Measurements from ENCODE around the gene GPSM1.
"Not testable (repeated sequence)": the region's sequence is repeated elsewhere in the genome, so short reads cannot be mapped to it uniquely, and the experiment has no call there.

GPSM1 gene

DNA sequence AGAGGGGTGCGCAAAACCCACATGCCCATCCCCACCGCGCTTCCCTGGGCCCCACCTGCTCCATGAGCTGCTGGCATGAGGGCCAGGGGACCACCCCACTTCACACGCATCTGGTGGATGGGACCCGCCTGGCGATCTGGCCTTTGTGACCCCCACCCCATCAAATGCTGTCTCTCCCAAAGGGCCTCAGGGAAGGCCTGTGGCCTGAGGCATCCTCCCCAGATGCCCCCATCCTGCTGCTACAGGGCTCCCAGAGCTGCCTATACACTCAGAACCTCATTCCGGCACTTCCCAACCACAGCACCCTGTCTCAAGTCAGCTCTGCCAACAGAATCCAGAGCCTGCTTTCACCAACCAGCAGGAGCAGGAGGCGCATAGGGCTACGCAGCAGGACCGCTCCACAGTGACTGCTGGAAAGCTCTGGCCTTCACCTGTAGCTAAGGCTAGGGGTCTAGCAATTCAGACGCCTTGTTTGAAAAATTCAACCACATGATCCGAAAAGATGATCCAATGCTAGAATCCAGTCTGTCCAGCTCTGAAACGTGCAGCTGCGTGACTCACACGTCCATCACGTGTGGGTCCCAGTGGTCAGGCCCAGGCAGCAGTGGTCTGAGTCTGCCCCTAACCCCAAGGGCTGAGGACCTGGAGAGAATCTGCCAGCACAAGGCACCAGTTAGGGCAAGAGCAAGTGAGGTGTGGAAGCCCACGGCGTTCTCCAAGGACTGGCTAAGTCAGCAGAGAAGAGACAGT lies 74.0 kb downstream of the GPSM1 start:
- no peak for DNase-seq

DNA sequence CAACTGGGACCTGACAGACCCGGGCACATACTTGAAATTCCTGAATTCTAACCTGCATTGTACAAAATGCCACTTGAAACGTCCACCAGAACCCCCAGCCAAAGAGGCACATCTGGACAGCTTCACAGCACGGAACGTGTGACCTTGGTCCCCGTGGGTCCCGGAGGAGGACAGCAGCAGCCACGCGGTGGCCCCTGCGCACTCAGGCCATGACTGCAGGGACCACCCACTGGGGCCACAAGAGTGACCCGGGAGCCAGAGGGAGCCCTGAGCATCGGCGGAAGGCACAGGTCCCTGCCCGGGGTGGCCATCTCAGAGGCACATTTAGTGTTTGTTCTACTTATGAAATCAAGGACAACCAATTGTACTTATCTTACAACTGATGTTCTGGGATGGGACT lies 74.7 kb downstream of the GPSM1 start:
- no peak for DNase-seq

DNA sequence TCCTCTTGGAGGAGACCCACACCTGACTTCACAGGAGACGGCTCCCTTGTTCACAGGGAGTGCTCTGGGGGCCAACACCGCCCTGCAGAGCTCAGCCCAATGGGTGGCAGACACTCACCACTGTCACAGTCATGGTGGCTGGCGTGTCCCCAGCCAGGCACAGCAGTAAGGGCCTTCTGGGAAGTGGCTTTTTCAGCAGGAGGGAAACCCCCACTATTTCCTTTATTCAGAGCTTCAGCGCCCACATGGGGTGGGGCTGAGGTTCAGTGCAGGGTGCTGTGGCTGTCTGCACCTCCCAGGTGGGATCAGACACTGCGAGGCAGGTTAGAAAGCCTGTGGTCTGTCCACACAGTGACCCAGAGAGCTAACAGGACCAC lies 76.2 kb downstream of the GPSM1 start:
- no peak for DNase-seq

DNA sequence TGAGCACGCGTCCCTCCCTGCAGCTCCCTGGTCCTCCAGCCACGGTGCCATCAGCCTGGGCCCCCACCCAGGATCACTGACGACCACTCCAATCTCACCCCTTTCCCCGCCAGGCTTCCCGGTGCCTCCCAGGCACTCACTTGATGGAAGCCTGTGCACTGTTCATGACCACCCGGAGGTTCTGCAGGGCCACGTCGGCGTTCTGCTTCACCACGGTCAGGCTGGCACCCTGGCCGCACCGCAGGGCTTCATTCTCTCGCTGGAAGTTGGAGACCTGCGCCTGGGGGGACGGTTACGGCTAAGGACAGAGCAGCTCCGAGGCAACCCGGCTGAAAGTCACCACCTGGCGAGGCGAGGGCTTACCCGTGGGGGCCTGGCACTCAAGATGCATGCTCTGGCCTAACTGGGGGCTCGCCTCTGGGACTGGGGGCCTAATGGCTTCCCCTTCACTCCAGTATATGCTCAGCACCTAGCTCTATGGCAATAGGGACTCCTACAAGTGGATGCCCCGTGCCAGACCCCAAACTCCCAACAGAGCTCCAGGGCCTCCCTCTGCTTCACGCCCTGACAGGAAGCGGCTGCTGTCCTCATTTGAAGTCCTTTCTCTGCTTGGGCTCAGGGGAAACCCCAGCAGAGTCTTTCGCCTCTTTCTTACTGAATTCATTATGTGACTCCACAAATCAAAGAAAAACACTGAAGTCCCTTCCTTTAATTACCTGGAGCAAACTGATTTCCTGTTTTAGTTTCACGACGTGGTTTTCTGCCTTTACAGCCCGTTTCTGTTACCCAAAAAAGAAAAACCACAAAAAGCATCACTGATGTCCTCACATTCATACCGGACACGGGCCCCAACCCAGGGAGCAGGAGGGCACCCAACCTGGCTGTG lies 76.8 kb downstream of the GPSM1 start:
- no peak for DNase-seq

DNA sequence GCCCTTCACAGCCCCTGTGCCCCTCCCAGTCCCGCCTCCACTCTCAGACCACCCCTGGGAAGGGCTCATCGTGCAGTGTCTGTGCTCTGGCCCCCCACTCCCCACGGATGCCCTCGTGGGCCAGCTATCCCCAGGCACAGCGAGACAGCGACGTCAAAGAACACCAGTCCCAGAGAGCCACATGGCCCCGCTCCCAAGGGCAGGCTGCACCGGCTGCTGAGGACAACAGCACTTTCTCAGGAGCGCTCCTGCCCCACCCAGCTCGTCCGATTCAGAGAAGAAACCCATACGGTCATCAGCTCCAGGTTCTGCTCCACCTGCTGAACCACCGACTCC lies 77.4 kb downstream of the GPSM1 start:
- DNase-seq = no peak

DNA sequence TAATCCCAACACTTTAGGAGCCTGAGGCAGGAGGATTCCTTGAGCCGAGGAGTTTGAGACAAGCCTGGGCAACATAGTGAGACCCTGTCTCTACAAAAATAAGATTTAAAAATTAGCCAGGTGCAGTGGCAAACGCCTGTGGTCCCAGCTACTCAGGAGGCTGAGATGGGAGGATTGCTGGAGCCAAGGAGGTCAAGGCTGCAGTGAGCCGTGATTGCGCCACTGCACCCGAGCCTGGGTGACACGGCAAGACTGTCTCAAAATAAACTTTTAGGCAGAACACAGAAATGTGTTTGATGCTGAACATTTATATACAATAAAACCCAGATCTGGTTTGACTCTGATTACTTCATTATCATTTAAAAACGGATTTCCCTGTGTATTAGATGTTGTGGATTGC lies 78.1 kb downstream of the GPSM1 start:
- DNase-seq = no peak

DNA sequence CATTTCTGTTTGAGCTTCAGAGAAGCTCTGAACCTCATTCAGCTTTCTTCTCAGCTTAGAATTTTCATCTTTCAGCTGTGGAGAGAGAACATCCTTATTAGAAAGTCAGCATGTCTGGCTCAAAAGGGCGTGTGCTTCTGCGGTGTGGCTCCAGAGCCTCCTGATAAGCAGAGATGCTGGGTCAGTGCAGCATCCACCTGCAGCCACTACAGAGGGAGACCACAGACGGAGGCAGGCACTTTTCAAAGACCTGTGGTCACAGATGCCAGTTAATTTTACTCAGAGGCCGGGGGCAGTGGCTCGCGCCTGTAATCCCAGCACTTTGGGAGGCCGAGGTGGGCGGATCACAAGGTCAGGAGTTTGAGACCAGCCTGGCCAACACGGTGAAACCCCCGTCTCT lies 78.6 kb downstream of the GPSM1 start:
- not testable (repeated sequence) for DNase-seq

DNA sequence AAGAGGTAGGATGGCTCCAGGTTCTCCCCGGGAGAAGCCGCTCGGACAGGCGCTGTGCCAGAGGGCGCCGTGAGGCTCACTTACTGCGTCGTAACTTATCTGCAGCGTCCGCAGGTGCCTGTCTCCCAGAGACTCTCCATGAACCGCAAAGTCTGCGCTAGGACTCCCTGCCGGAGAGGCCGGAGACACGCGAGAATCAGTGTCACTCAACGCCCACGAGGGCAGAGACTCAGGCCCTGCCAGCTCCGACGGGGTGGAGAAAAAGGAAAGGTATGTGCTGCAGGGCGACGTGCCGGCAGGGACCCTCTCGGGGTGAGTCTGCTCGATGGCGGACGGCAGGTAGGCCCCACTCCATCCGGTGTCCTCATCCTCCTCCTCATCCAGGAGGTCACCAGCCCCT lies 79.7 kb downstream of the GPSM1 start:
- not testable (repeated sequence) for DNase-seq

DNA sequence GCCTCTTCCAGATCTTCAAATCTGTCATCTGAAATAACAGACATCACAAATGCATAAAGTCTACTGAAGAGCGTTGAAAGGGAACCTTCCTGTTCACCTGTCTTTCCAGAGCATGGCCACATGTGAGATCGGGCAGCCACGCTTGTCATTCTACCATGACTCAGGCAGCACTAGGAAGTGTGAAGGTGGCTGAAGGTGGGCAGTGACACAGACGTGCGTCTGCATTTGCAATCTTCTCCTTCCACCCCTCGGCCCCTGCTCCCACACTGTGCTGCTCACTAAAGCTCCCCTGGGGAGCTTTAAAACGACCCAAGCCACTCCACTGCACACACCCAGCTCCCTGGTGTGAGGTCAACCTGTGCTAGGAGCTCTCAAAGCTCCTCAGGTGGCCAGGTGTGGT lies 80.6 kb downstream of the GPSM1 start:
- no peak for DNase-seq
